Stimulated activated CD8-positive, alpha-beta memory T cell treated with anti-CD3 and anti-CD28 coated beads, Interleukin-12 subunit alpha, Interleukin-12 subunit beta, amount 100 ng/mL, for 24 hours (primary cell): ENCODE measurements around the gene CCDC170.

Experiments used
- DNase-seq: peaks from one replicate; pipeline ENCODE4 v3.0.0-alpha.2; 2020; ENCODE audit errors: extremely low read depth

The CCDC170 gene

GRCh38 chr6:151652325-151652724, 158.5 kb downstream of the CCDC170 start:
- no peak for DNase-seq

- DNase-seq = no peak
Observed at GRCh38 chr6:151655099-151655498, 161.3 kb downstream of the CCDC170 start.

GRCh38 chr6:151656392-151656791, 162.6 kb downstream of the CCDC170 start:
- DNase-seq = no peak

- DNase-seq = no peak
Observed at GRCh38 chr6:151658091-151658490, 164.3 kb downstream of the CCDC170 start.

GRCh38 chr6:151659212-151659611, 165.4 kb downstream of the CCDC170 start:
- no peak for DNase-seq

GRCh38 chr6:151661509-151661908, 167.7 kb downstream of the CCDC170 start:
- DNase-seq = no peak

GRCh38 chr6:151661928-151662327, 168.1 kb downstream of the CCDC170 start:
- no peak for DNase-seq

- no peak for DNase-seq
Observed at GRCh38 chr6:151663559-151663958, 169.7 kb downstream of the CCDC170 start.

GRCh38 chr6:151664390-151664789, 170.6 kb downstream of the CCDC170 start:
- no peak for DNase-seq

GRCh38 chr6:151665329-151665728, 171.5 kb downstream of the CCDC170 start:
- DNase-seq = no peak

GRCh38 chr6:151666526-151666925, 172.7 kb downstream of the CCDC170 start:
- DNase-seq = no peak

- DNase-seq = no peak
Observed at GRCh38 chr6:151669208-151669560, 175.4 kb downstream of the CCDC170 start.

GRCh38 chr6:151670116-151670515, 176.3 kb downstream of the CCDC170 start:
- no peak for DNase-seq
